ENCODE results near the gene ALPL. TPM values are rescaled to one million over a fixed set of nuclear protein-coding genes. Genes with fewer than 3 reads are reported as not detected.

ALPL gene
- polyA plus RNA-seq, 3 donors from 2014 or later, result not detected

DNA sequence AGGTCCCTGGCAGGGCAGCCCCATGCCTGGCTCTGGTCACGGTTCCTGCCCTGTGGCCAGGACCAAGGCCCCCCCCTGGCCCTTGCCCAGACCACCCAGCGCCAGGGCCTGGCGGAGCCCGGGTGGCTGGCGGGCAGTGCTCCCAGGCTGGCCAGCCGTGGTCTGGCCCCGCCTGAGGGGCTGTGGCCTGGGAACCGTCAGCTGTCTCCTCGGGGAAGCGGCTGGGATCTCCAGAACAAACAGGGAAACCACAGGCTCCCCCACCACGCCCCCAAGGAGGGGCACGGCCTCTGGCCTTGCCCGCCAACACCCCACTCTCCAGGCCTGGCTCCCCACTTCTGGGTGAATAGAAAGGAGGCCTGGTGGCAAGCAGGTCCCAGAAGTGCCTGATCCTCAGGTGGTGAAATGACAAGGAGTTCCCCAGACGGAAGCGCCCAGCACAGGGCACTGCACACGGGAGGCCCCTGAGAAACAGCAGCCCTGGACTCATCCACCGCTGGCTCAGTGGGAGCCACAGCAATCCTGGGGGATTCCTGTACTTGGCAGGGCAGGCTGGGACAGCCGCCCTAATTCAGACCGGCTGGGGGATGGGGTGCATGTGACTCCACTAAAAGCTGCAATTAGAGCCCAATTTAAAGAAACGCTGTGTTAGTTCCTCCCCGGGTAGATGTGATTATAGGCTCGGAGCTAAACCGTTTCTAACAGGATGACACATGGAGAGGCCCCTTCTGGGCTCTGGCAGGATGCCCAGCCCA, 81.1 kb downstream of the ALPL start:
- no peak for DNase-seq
- Mint-ChIP-seq H3K27ac (no peak overlapping the region), H3K9me3 (no peaks in the 10 kb centered on the region), H3K4me3 (no peak overlapping the region), H3K36me3 (no peaks in the 10 kb centered on the region), H3K27me3 (ENCODE audit: low read depth in 3 of 3) (peaks cover 0 to 2% (median 2%) of the 10 kb centered on the region in 3 donors), H3K4me1 (no peaks in the 10 kb centered on the region)

GRCh38 chr1:21590934-21591333, 81.7 kb downstream of the ALPL start:
- no peaks in the 10 kb centered on the region for H3K4me1 Mint-ChIP-seq
- DNase-seq, result no peak
- no peak overlapping the region for H3K27ac Mint-ChIP-seq
- no peaks in the 10 kb centered on the region for H3K9me3 Mint-ChIP-seq
- peaks cover 0 to 2% (median 2%) of the 10 kb centered on the region in 3 donors for H3K27me3 Mint-ChIP-seq (ENCODE audit: low read depth in 3 of 3)
- no peaks in the 10 kb centered on the region for H3K36me3 Mint-ChIP-seq
- H3K4me3 Mint-ChIP-seq, result no peak overlapping the region

DNA sequence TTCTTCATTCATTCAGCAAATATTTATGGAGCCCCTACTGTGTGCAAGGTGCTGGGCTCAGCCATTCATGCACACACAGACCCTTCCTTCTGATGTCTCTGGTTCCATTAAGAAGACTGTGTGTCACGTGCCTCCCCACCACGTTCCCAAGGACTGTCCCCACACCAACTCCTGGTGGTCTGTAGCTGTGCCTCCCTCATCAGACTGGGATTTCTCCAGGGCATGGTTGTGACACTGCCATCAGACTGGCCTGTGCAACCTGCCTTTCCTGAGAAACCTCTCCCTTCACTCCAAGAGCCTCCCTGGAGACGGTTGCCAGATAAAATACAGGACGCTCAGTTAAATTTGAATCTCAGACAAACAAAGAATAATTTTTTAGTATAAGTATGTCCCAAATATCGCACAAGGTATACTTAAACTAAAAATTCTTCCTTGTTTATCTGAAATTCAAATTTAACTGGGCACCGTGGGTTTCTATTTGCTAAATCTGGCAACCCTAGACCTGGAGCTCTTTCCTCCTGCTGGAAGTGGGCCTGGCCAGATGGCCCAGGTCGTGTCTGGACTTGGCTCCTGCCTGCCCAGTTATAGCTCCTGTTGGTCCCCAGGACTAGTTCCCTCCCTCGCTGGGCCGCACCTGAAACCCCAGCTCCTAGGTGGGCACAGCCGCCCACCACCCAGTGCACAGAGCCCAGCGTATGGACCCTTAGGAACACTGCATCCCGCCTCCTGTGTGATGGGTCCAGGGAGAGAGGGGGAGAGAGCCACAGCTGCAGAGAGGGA, 83.1 kb downstream of the ALPL start:
- DNase-seq, result no peak
- Mint-ChIP-seq H3K27me3 (ENCODE audit: low read depth in 3 of 3) (peaks cover 0 to 2% (median 2%) of the 10 kb centered on the region in 3 donors), H3K36me3 (no peaks in the 10 kb centered on the region), H3K4me1 (no peaks in the 10 kb centered on the region), H3K9me3 (no peaks in the 10 kb centered on the region), H3K4me3 (no peak overlapping the region), H3K27ac (no peak overlapping the region)

- H3K27me3 Mint-ChIP-seq (ENCODE audit: low read depth in 3 of 3), result peaks cover 0 to 2% (median 0%) of the 10 kb centered on the region in 3 donors
- no peaks in the 10 kb centered on the region for H3K36me3 Mint-ChIP-seq
- no peak overlapping the region for H3K4me3 Mint-ChIP-seq
- H3K9me3 Mint-ChIP-seq, result no peaks in the 10 kb centered on the region
- DNase-seq, result no peak
- no peak overlapping the region for H3K27ac Mint-ChIP-seq
- no peaks in the 10 kb centered on the region for H3K4me1 Mint-ChIP-seq
Measured at GRCh38 chr1:21593231-21593630, 84.0 kb downstream of the ALPL start.

- Mint-ChIP-seq H3K36me3 (no peaks in the 10 kb centered on the region), H3K27ac (no peak overlapping the region), H3K27me3 (ENCODE audit: low read depth in 3 of 3) (peaks cover 0 to 2% (median 2%) of the 10 kb centered on the region in 3 donors), H3K4me3 (no peak overlapping the region), H3K9me3 (no peaks in the 10 kb centered on the region), H3K4me1 (no peaks in the 10 kb centered on the region)
- DNase-seq, result no peak
Measured at GRCh38 chr1:21594501-21594900, 85.3 kb downstream of the ALPL start.

GRCh38 chr1:21594935-21595897, 86.0 kb downstream of the ALPL start:
- Mint-ChIP-seq H3K4me3 (no peak overlapping the region), H3K27ac (no peak overlapping the region), H3K9me3 (no peaks in the 10 kb centered on the region), H3K36me3 (no peaks in the 10 kb centered on the region), H3K27me3 (ENCODE audit: low read depth in 3 of 3) (peaks cover 0 to 2% (median 2%) of the 10 kb centered on the region in 3 donors), H3K4me1 (no peaks in the 10 kb centered on the region)
- peak in 2 of 3 donors; percentile 6 to 15 for DNase-seq

GRCh38 chr1:21596174-21596573, 87.0 kb downstream of the ALPL start:
- H3K36me3 Mint-ChIP-seq, result no peaks in the 10 kb centered on the region
- H3K9me3 Mint-ChIP-seq, result no peaks in the 10 kb centered on the region
- DNase-seq, result no peak
- H3K27ac Mint-ChIP-seq, result no peak overlapping the region
- no peaks in the 10 kb centered on the region for H3K4me1 Mint-ChIP-seq
- H3K4me3 Mint-ChIP-seq, result no peak overlapping the region
- H3K27me3 Mint-ChIP-seq (ENCODE audit: low read depth in 3 of 3), result peaks cover 0 to 4% (median 2%) of the 10 kb centered on the region in 3 donors

GRCh38 chr1:21596628-21597027, 87.4 kb downstream of the ALPL start:
- Mint-ChIP-seq H3K4me1 (no peaks in the 10 kb centered on the region), H3K4me3 (no peak overlapping the region), H3K27ac (no peak overlapping the region), H3K36me3 (no peaks in the 10 kb centered on the region), H3K9me3 (no peaks in the 10 kb centered on the region), H3K27me3 (ENCODE audit: low read depth in 3 of 3) (peaks cover 0 to 4% (median 2%) of the 10 kb centered on the region in 3 donors)
- no peak for DNase-seq

GRCh38 chr1:21597753-21598152, 88.5 kb downstream of the ALPL start:
- no peak for DNase-seq
- peaks cover 0 to 4% (median 2%) of the 10 kb centered on the region in 3 donors for H3K27me3 Mint-ChIP-seq (ENCODE audit: low read depth in 3 of 3)
- no peak overlapping the region for H3K4me3 Mint-ChIP-seq
- H3K27ac Mint-ChIP-seq, result no peak overlapping the region
- no peaks in the 10 kb centered on the region for H3K9me3 Mint-ChIP-seq
- H3K4me1 Mint-ChIP-seq, result no peaks in the 10 kb centered on the region
- no peaks in the 10 kb centered on the region for H3K36me3 Mint-ChIP-seq

DNA sequence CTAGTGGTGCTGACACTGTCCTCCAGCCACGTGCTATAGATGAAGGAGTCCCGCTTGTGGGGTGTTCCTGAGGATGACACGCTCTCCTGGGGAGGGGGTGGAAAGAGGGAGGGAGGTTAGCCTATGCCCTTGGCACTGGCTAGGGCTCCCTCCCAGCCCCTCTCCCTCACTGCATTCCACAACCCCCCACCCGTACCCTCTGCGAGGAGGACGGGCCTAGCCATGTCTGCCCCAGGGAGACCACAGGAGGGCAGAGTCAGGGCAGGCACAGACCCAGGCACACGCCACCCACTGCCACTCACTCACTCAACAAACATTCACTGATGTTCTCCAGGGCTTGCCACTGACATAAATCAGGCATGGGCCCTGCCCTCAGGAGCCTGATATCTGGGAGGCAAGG, 89.2 kb downstream of the ALPL start:
- Mint-ChIP-seq H3K9me3 (no peaks in the 10 kb centered on the region), H3K4me1 (no peaks in the 10 kb centered on the region), H3K4me3 (no peak overlapping the region), H3K27ac (no peak overlapping the region), H3K27me3 (ENCODE audit: low read depth in 3 of 3) (peaks cover 0 to 4% (median 2%) of the 10 kb centered on the region in 3 donors), H3K36me3 (no peaks in the 10 kb centered on the region)
- no peak for DNase-seq

DNA sequence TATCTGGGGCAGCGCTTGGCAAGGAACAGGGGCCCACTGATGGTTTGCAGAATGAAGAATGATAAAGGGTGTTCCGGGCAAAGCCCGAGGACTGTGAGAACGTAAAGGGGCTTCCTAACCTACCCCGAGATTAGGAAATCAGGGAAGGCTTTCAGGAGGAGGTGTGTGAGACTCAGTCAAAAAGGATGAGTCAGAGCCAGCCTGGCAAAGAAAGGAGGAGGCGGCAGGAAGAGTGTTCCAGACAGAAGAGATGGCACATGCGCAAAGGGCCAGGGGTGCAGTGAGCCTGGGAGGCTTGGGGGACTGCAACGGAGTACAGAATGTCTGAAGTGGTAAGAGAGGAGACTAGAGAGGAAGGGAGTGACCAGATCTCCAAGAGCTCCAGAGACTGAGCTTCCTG, 89.7 kb downstream of the ALPL start:
- peaks cover 0 to 5% (median 2%) of the 10 kb centered on the region in 3 donors for H3K27me3 Mint-ChIP-seq (ENCODE audit: low read depth in 3 of 3)
- no peaks in the 10 kb centered on the region for H3K9me3 Mint-ChIP-seq
- no peak overlapping the region for H3K4me3 Mint-ChIP-seq
- H3K4me1 Mint-ChIP-seq, result no peaks in the 10 kb centered on the region
- H3K27ac Mint-ChIP-seq, result no peak overlapping the region
- no peak for DNase-seq
- H3K36me3 Mint-ChIP-seq, result no peaks in the 10 kb centered on the region

GRCh38 chr1:21599402-21599801, 90.2 kb downstream of the ALPL start:
- no peaks in the 10 kb centered on the region for H3K4me1 Mint-ChIP-seq
- H3K9me3 Mint-ChIP-seq, result no peaks in the 10 kb centered on the region
- H3K27me3 Mint-ChIP-seq (ENCODE audit: low read depth in 3 of 3), result peaks cover 0 to 7% (median 2%) of the 10 kb centered on the region in 3 donors
- no peak for DNase-seq
- H3K36me3 Mint-ChIP-seq, result no peaks in the 10 kb centered on the region
- no peak overlapping the region for H3K27ac Mint-ChIP-seq
- H3K4me3 Mint-ChIP-seq, result no peak overlapping the region

DNA sequence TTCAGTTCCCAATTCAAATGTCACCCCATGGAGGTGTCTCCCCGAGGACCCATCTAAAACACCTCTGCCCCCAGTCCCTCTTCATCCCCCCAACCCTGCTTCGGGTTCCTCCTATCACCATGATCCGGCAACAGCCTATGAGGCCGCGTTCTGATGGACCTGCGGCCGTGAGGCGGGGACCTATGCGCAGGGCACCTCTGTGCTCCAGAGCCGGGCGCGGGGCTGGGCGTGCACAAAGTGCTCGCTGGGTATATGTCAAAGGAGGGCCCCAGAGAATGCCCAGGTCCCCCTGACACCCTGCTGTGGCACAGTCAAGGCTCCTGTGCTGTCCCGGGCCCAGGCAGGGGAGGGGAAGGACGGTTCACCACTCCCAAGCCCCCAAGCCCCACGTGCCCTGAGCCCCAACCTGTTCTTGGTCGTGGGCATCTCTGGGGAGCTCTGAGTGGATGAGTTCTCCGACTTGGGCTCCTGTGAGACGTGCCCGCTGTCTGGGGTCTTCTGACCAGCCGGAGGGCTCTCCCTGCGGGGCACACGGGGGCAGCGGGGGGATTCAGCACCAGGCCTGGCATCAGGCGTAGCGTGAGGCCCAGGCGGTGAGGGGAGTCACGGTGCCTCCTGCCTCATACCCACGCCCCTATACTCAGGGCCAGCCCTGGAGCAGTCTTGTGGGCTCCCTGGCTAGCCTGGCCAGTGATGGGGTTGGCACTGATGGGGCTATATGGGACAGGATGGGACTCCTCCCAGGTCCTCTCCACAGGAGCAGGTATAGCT, 92.2 kb downstream of the ALPL start:
- Mint-ChIP-seq H3K36me3 (no peaks in the 10 kb centered on the region), H3K27ac (no peak overlapping the region), H3K9me3 (no peaks in the 10 kb centered on the region), H3K4me3 (no peak overlapping the region), H3K4me1 (no peaks in the 10 kb centered on the region), H3K27me3 (ENCODE audit: low read depth in 3 of 3) (peaks cover 0 to 9% (median 2%) of the 10 kb centered on the region in 3 donors)
- DNase-seq, result no peak

Data from immature natural killer cell (primary cell).